HG02938 (cell line): Measurements from ENCODE around the gene CHAT.

ENCODE experiments used
- ATAC-seq: cut with Tn5 transposase; IDR thresholded peaks from one replicate; pipeline ENCODE4 v1.9.1; 2021; ENCODE audit warnings: mild to moderate bottlenecking, moderate library complexity; ENCODE audit not compliant: unreplicated experiment

Gene CHAT

GRCh38 chr10:49651039-49651835 lies 37.4 kb downstream of the CHAT start:
- ATAC-seq: no peak

GRCh38 chr10:49651917-49652316 lies 38.1 kb downstream of the CHAT start:
- ATAC-seq: no peak

GRCh38 chr10:49652421-49653272 lies 38.8 kb downstream of the CHAT start:
- ATAC-seq: no peak

GRCh38 chr10:49653273-49653929 lies 39.6 kb downstream of the CHAT start:
- no peak for ATAC-seq

GRCh38 chr10:49654036-49654693 lies 40.3 kb downstream of the CHAT start:
- ATAC-seq: no peak

GRCh38 chr10:49655099-49655498 lies 41.3 kb downstream of the CHAT start:
- ATAC-seq: no peak

- no peak for ATAC-seq
Measured at GRCh38 chr10:49656845-49657493, 43.1 kb downstream of the CHAT start.

GRCh38 chr10:49657606-49658005 lies 43.8 kb downstream of the CHAT start:
- no peak for ATAC-seq

GRCh38 chr10:49661140-49661856 lies 47.5 kb downstream of the CHAT start:
- no peak for ATAC-seq

GRCh38 chr10:49662169-49662830 lies 48.5 kb downstream of the CHAT start:
- no peak for ATAC-seq

GRCh38 chr10:49663596-49663995 lies 49.8 kb downstream of the CHAT start:
- no peak for ATAC-seq

- no peak for ATAC-seq
Measured at GRCh38 chr10:49664006-49664841, 50.4 kb downstream of the CHAT start.

- ATAC-seq: no peak
Measured at GRCh38 chr10:49664842-49665355, 51.1 kb downstream of the CHAT start.

GRCh38 chr10:49666054-49666615 lies 52.3 kb downstream of the CHAT start:
- no peak for ATAC-seq

GRCh38 chr10:49666685-49667084 lies 52.8 kb downstream of the CHAT start:
- no peak for ATAC-seq

GRCh38 chr10:49667991-49668390 lies 54.2 kb downstream of the CHAT start:
- ATAC-seq: no peak

- ATAC-seq: no peak
Measured at GRCh38 chr10:49668684-49669083, 54.8 kb downstream of the CHAT start.
